ENCODE measurements around the gene VWF.

GRCh38 chr12:5905757-5906156 lies 218.7 kb downstream of the VWF start:
- TF ChIP-seq CTCF (optimal IDR thresholded peaks at IDR 0.05 in 1 of 3, IDR thresholded peaks at IDR 0.05 in 1 of 3, conservative IDR thresholded peaks at IDR 0.05 in 1 of 3; ENCODE audit: extremely low read depth in 1 of 3, insufficient read depth in 2 of 3, low read length in 3 of 3) (no peak), EZH2 (IDR thresholded peaks at IDR 0.05; ENCODE audit: low read length) (no peak)
